GM06990 (cell line): ENCODE measurements around the gene SNAI3.

Experiments used
- DNase-seq: peaks from one replicate; pipeline ENCODE4 v3.0.0-alpha.2; 2011; ENCODE audit not compliant: insufficient read length; ENCODE audit errors: extremely low read depth
- H3K27me3 ChIP-seq: replicated peaks from 2 replicates; pipeline ENCODE4 v1.6.0; 2011; ENCODE audit warnings: low read length; ENCODE audit not compliant: control insufficient read depth, insufficient read depth
- H3K36me3 ChIP-seq: 2 replicates; pipeline ENCODE4 v1.5.1; 2011; ENCODE audit warnings: low read length; ENCODE audit not compliant: control insufficient read depth, insufficient read depth
- H3K4me3 ChIP-seq: replicated peaks from 2 replicates; pipeline ENCODE4 v1.5.1; 2011; ENCODE audit warnings: low read depth, mild to moderate bottlenecking, control low read depth, low read length
- TF ChIP-seq, protein P1 (sequence below): IDR thresholded peaks from 2 replicates; pipeline ENCODE4 v1.5.1; 2011; ENCODE audit warnings: low read length, control low read depth, mild to moderate bottlenecking, inconsistent platforms; ENCODE audit not compliant: insufficient read depth, poor library complexity, severe bottlenecking

Gene SNAI3

DNA sequence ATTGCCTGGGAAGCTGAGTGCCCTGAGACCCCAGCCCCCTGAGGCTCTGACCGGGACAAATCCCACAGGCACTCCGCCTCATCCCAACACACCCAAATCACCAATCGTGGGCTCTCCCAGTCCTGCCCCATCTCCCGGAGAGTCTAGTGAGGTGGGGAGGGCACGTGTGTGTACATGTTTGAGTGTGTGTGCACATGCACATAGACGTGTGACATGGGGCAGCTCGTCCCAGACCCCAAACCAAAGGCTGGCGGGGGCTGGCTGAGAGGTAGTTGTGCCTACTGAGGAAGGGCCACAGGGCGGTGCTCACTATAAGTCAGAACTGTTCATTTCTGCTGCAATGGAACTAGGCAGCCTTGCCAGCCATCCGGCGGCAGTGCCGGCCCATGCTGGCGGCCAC lies 8.6 kb downstream of the SNAI3 start:
- Histone ChIP-seq H3K36me3 (peaks cover 3% of the 10 kb centered on the region), H3K27me3 (no peaks in the 10 kb centered on the region), H3K4me3 (no peak overlapping the region)
- TF ChIP-seq, protein P1, sequence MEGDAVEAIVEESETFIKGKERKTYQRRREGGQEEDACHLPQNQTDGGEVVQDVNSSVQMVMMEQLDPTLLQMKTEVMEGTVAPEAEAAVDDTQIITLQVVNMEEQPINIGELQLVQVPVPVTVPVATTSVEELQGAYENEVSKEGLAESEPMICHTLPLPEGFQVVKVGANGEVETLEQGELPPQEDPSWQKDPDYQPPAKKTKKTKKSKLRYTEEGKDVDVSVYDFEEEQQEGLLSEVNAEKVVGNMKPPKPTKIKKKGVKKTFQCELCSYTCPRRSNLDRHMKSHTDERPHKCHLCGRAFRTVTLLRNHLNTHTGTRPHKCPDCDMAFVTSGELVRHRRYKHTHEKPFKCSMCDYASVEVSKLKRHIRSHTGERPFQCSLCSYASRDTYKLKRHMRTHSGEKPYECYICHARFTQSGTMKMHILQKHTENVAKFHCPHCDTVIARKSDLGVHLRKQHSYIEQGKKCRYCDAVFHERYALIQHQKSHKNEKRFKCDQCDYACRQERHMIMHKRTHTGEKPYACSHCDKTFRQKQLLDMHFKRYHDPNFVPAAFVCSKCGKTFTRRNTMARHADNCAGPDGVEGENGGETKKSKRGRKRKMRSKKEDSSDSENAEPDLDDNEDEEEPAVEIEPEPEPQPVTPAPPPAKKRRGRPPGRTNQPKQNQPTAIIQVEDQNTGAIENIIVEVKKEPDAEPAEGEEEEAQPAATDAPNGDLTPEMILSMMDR, result no peak
- no peak for DNase-seq

DNA sequence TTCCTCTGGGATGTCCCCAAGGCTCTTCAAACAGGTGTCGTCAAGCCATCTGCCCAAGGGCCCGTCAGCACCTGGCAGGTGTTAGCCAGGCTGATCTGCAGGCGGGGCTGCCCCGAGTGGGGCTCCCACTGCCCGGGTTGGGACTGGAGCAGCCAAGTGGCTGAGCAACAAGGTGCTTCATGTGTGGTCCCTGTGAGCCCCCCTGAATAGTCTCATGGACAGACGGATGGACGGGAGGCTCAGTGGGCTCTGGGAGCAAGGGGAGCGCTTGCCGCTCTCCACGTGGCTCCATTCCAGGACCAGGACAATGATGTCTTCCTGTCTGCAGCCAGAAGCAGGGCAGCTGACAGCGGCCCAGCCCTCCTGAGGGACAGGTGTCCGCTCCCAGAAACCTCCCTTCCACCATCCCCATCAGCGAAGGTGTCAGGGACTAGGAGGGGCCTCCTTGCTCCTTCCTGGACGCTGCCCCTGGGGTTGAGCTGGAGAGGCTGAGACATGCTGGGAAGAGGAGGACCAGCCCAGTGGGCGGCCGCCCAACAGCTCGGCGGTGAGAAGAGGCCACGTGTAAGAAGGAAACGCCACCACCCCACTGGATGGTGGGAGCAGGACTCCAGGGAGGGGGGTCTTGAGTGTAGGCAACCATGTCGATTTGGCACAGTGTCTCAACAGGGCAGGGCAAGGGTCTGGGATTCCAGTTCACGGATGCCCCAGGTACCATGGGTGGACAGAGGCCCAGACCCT lies 9.6 kb downstream of the SNAI3 start:
- Histone ChIP-seq H3K36me3 (peaks cover 3% of the 10 kb centered on the region), H3K4me3 (no peak overlapping the region), H3K27me3 (no peaks in the 10 kb centered on the region)
- no peak for DNase-seq
- TF ChIP-seq, protein P1, result no peak

DNA sequence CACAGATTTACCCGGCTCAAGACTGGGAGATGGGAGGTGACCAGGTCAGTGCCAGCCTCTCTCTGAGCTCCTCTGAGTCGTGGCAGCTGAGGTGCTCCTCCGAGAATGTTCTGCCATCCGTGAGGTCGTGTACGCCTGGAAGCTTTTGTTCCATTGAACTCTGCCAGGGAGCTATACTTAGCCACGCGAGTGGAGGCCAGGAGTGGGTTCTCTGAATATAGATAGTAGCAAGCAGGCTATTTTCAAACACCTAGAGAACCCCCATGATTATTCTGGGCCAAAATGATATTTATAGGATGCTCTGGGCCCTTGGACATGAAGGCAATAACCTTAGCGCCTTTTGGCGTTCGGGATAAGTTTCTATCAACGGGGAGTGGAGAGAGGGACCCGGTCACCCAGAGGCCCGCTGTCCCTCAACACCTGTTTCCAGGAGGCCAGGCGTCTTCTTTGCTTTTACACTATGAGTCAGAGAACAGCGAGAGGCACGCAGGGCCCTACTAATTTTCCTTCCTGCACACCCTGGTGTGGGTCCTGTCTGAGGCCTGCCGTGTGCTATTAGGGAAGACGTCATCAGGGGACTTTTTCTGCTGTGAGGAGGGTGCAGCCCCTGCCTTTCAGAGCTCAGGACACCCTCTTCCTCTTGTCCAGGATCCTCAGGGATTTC lies 12.5 kb downstream of the SNAI3 start:
- TF ChIP-seq, protein P1, result no peak
- DNase-seq, result no peak
- peaks cover 3% of the 10 kb centered on the region for H3K36me3 ChIP-seq
- H3K27me3 ChIP-seq, result no peaks in the 10 kb centered on the region
- no peak overlapping the region for H3K4me3 ChIP-seq

DNA sequence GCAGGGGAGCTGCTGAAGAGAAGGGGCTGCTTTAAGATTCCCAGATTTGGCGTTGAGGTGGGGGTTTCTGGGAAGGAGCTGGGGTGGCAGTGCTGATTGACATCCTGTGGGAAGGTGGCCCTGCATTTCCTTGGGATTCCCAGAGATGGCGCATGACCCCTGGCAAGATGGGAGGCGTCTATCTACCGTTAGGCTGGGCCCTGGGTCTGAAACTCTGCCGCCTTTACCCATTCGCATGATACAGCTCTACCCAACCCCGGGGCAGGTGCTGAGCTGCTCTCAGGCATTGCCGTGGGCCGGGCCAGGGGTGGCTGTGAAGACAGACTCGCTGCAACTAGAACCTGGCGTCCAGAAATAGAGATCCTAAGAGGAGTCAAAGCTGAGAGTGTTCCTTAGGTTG lies 13.5 kb downstream of the SNAI3 start:
- DNase-seq, result no peak

DNA sequence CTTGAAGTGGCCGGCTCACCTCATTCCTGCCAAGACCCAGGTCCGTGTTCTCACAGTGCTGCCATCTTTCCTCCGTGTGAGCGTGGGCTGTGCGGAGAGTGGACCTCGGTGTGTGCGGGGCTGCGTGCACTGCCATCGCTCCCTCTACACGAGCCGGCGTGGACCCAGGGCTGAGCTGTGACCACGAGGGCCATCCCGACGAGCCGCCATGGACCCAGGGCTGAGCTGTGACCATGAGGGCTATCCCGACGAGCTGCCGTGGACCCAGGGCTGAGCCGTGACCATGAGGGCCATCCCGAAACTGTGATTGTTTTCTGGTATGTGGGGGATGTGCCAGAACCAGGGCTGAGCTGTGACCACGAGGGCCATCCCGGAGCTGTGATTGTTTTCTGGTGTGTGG lies 14.5 kb downstream of the SNAI3 start:
- no peak overlapping the region for H3K4me3 ChIP-seq
- H3K36me3 ChIP-seq, result no peaks in the 10 kb centered on the region; the same call in none of the 2 replicates
- TF ChIP-seq, protein P1, result no peak
- H3K27me3 ChIP-seq, result no peaks in the 10 kb centered on the region
- no peak for DNase-seq

More for the DNA sequence above, 13.5 kb downstream of the SNAI3 start:
- TF ChIP-seq, protein P1, result no peak
- H3K4me3 ChIP-seq, result no peak overlapping the region
- peaks cover 3% of the 10 kb centered on the region for H3K36me3 ChIP-seq
- H3K27me3 ChIP-seq, result no peaks in the 10 kb centered on the region
